ENCODE measurements around the gene MRPL27. TPM values are rescaled to one million over a fixed set of nuclear protein-coding genes. Genes with fewer than 3 reads are reported as not detected.

Gene MRPL27
- total RNA-seq, 1 experiment from 2014 or later: 79.0 TPM

DNA sequence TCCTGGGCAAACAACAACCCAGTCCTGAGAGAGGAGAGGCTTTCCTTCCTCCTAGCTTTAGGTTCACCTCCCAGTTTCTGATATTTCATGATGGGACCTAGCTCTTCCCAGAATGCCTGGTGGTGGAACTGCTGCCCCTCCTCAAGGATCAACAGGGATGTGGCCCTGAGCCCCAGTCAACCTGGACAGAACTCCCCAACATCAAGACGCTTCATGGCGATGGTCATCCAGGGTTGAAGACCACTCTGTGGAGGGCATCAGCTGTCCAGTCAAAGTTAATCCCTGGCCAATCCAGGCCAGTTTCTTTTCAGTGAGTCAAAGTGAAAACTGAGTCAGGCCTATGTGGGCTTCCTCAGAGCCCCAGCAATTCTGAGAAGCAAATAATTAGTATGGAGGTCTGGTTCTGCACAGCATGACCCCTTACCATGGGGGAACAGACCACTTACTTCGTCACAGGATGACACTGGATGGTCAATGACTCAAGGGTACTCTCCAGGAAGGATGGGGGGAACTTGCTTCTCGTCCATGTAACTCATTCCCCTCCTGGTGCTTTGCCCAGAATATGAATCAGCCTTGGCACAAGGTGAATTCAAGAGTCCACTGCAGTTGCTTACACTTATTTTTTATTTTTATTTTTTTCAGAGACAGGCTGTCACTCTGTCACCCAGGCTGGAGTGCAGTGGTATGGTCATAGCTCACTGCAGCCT, 41.7 kb downstream of the MRPL27 start:
- no peaks in the 10 kb centered on the region for H3K4me1 Mint-ChIP-seq (ENCODE audit: low read depth, unreplicated experiment)
- peaks cover 65% of the 10 kb centered on the region for H3K27me3 Mint-ChIP-seq (ENCODE audit: unreplicated experiment)
- no peak overlapping the region for H3K4me3 Mint-ChIP-seq (ENCODE audit: low read depth, unreplicated experiment)
- TF ChIP-seq, protein P1, sequence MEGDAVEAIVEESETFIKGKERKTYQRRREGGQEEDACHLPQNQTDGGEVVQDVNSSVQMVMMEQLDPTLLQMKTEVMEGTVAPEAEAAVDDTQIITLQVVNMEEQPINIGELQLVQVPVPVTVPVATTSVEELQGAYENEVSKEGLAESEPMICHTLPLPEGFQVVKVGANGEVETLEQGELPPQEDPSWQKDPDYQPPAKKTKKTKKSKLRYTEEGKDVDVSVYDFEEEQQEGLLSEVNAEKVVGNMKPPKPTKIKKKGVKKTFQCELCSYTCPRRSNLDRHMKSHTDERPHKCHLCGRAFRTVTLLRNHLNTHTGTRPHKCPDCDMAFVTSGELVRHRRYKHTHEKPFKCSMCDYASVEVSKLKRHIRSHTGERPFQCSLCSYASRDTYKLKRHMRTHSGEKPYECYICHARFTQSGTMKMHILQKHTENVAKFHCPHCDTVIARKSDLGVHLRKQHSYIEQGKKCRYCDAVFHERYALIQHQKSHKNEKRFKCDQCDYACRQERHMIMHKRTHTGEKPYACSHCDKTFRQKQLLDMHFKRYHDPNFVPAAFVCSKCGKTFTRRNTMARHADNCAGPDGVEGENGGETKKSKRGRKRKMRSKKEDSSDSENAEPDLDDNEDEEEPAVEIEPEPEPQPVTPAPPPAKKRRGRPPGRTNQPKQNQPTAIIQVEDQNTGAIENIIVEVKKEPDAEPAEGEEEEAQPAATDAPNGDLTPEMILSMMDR (IDR thresholded peaks at IDR 0.05; ENCODE audit: unreplicated experiment): no peak
- no peak for DNase-seq
- no TSS peak for BruUV-seq (replicated peaks)
- intact Hi-C loops (cut with micrococcal nuclease; ENCODE audit: unreplicated experiment): no loop called here
- H3K27ac Mint-ChIP-seq (ENCODE audit: unreplicated experiment): no peak overlapping the region
- CTCF ChIA-PET: interaction anchor here (1.2 kb wide), 1 partner anchor 201 kb away, joined by 4 read pairs; the partner anchor contains the start of gene EPN3
- no peaks in the 10 kb centered on the region for H3K36me3 Mint-ChIP-seq (ENCODE audit: insufficient read depth, unreplicated experiment)
- H3K9me3 Mint-ChIP-seq (ENCODE audit: low read depth, unreplicated experiment): no peaks in the 10 kb centered on the region

DNA sequence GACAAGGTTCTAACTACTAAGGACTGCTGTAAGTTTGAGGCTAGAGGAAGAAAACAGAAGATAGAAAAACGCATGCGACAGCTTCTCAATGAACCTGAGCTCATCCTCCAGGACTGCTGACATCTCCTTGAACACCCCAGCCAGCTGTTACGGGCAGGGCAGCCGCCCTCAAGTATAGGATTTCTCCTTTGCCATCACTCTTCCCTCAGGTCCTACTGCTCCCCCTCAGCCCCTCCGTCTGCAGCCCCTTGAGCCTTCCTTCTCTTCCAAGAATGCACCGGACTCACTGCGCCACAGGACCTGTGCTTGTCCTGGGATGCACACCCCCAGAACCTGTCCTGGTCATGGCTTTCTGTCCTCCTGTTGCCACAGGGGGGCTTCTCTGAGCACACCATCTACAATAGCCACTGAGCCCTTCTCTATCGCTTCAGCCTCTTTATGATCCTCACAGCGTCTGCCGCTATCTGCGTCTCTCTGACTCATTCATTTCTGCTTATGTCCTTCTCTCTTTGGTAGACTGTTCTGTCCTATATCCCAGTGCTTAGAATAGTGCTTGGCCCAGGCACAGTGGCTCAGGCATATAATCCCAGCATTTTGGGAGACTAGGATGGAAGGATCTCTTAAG, 42.7 kb downstream of the MRPL27 start:
- DNase-seq: no peak
- H3K9me3 Mint-ChIP-seq (ENCODE audit: low read depth, unreplicated experiment): no peaks in the 10 kb centered on the region
- CTCF ChIA-PET: interaction anchor here (1.2 kb wide), 1 partner anchor 202 kb away, joined by 4 read pairs; the partner anchor contains the start of gene EPN3
- no peaks in the 10 kb centered on the region for H3K4me1 Mint-ChIP-seq (ENCODE audit: low read depth, unreplicated experiment)
- intact Hi-C loops (cut with micrococcal nuclease; ENCODE audit: unreplicated experiment): no loop called here
- H3K27ac Mint-ChIP-seq (ENCODE audit: unreplicated experiment): no peak overlapping the region
- BruUV-seq (replicated peaks): no TSS peak
- H3K27me3 Mint-ChIP-seq (ENCODE audit: unreplicated experiment): peaks cover 73% of the 10 kb centered on the region
- no peaks in the 10 kb centered on the region for H3K36me3 Mint-ChIP-seq (ENCODE audit: insufficient read depth, unreplicated experiment)
- no peak overlapping the region for H3K4me3 Mint-ChIP-seq (ENCODE audit: low read depth, unreplicated experiment)
- TF ChIP-seq, protein P1 (IDR thresholded peaks at IDR 0.05; ENCODE audit: unreplicated experiment): no peak

DNA sequence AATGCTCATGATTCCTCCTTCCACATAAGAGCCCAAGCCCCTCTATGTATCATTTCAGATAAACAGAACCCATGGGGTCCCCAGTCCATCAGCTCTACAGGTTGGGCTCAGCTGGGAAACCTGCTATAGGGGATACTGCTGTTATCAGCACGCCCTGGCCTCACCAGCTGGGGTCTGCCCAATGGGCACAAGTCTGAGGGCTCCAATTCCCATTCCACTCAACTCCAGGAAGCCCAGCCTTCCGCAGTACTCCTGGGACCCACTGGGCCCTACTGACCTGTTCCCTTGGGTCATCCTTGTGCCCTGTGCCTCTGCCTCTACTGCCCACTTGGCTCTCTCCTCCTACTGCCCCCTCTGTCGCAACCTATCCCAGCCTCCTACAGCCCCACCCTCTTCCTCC, 43.3 kb downstream of the MRPL27 start:
- TF ChIP-seq, protein P1 (IDR thresholded peaks at IDR 0.05; ENCODE audit: unreplicated experiment): no peak
- H3K4me1 Mint-ChIP-seq (ENCODE audit: low read depth, unreplicated experiment): no peaks in the 10 kb centered on the region
- H3K9me3 Mint-ChIP-seq (ENCODE audit: low read depth, unreplicated experiment): no peaks in the 10 kb centered on the region
- peaks cover 73% of the 10 kb centered on the region for H3K27me3 Mint-ChIP-seq (ENCODE audit: unreplicated experiment)
- DNase-seq: no peak
- BruUV-seq (replicated peaks): no TSS peak
- intact Hi-C loops (cut with micrococcal nuclease; ENCODE audit: unreplicated experiment): no loop called here
- H3K4me3 Mint-ChIP-seq (ENCODE audit: low read depth, unreplicated experiment): no peak overlapping the region
- H3K36me3 Mint-ChIP-seq (ENCODE audit: insufficient read depth, unreplicated experiment): no peaks in the 10 kb centered on the region
- CTCF ChIA-PET: interaction anchor here (0.9 kb wide), 1 partner anchor 16 kb away, joined by 3 read pairs; the partner anchor contains the start of gene XYLT2
- no peak overlapping the region for H3K27ac Mint-ChIP-seq (ENCODE audit: unreplicated experiment)

GRCh38 chr17:50328363-50329325, 44.3 kb downstream of the MRPL27 start:
- TF ChIP-seq, protein P1 (IDR thresholded peaks at IDR 0.05; ENCODE audit: unreplicated experiment): no peak
- intact Hi-C loops (cut with micrococcal nuclease; ENCODE audit: unreplicated experiment): no loop called here
- Mint-ChIP-seq H3K27me3 (ENCODE audit: unreplicated experiment) (peaks cover 78% of the 10 kb centered on the region), H3K27ac (ENCODE audit: unreplicated experiment) (no peak overlapping the region), H3K9me3 (ENCODE audit: low read depth, unreplicated experiment) (no peaks in the 10 kb centered on the region), H3K36me3 (ENCODE audit: insufficient read depth, unreplicated experiment) (no peaks in the 10 kb centered on the region), H3K4me3 (ENCODE audit: low read depth, unreplicated experiment) (no peak overlapping the region), H3K4me1 (ENCODE audit: low read depth, unreplicated experiment) (no peaks in the 10 kb centered on the region)
- no peak for DNase-seq
- no TSS peak for BruUV-seq (replicated peaks)
- CTCF ChIA-PET: interaction anchor here (0.5 to 0.9 kb wide), 2 partner anchors 17 to 30 kb away, joined by 3 read pairs; partner anchors contain the start of gene XYLT2

Data from Calu3 (cell line).